Limb (tissue), 2 donors: ENCODE measurements around the gene SRRM5.
A peak's percentile ranks its signal among the peaks of the same experiment; 100 is the strongest.
"Not testable (repeated sequence)": the region's sequence is repeated elsewhere in the genome, so short reads cannot be mapped to it uniquely, and the experiment has no call there.

Source experiments
- DNase-seq, 2 donors: peaks; one replicate each; pipeline ENCODE4 v3.0.0-alpha.2; 2016; ENCODE audit errors: extremely low spot score in 2 of 2

SRRM5 gene

GRCh38 chr19:43638214-43638994 is 26.5 kb downstream of the SRRM5 start:
- DNase-seq: no peak

GRCh38 chr19:43638995-43639518 is 27.2 kb downstream of the SRRM5 start:
- DNase-seq: no peak

GRCh38 chr19:43639519-43640423 is 27.9 kb downstream of the SRRM5 start, which contains the start of gene CADM4:
Gene CADM4 (minus strand): TSS chr19:43639850. CDS start chr19:43639790, 60 bp downstream.
- DNase-seq: peak in 1 of 2 donors; percentile 81

GRCh38 chr19:43640424-43640757 is 28.5 kb downstream of the SRRM5 start:
- no peak for DNase-seq

GRCh38 chr19:43641333-43641732 is 29.4 kb downstream of the SRRM5 start:
- DNase-seq: no peak

- DNase-seq: no peak
Measured at GRCh38 chr19:43642531-43642930, 30.6 kb downstream of the SRRM5 start.

GRCh38 chr19:43643326-43643725 is 31.4 kb downstream of the SRRM5 start:
- peak in 1 of 2 donors; percentile 26 for DNase-seq

- no peak for DNase-seq
Measured at GRCh38 chr19:43644181-43644580, 32.3 kb downstream of the SRRM5 start.

- DNase-seq: no peak
Measured at GRCh38 chr19:43648633-43649032, 36.7 kb downstream of the SRRM5 start.

- DNase-seq: no peak
Measured at GRCh38 chr19:43649514-43649913, 37.6 kb downstream of the SRRM5 start.

GRCh38 chr19:43650276-43650675 is 38.4 kb downstream of the SRRM5 start:
- DNase-seq: not testable (repeated sequence)

- peak in 1 of 2 donors; percentile 65 for DNase-seq
Measured at GRCh38 chr19:43651758-43652545, 40.1 kb downstream of the SRRM5 start.

- no peak for DNase-seq
Measured at GRCh38 chr19:43652546-43652874, 40.6 kb downstream of the SRRM5 start.

GRCh38 chr19:43656436-43656835 is 44.5 kb downstream of the SRRM5 start:
- DNase-seq: no peak

- no peak for DNase-seq
Measured at GRCh38 chr19:43658001-43658400, 46.1 kb downstream of the SRRM5 start.

- DNase-seq: no peak
Measured at GRCh38 chr19:43658494-43658893, 46.6 kb downstream of the SRRM5 start.

GRCh38 chr19:43660301-43660970 is 48.5 kb downstream of the SRRM5 start:
- no peak for DNase-seq

GRCh38 chr19:43660971-43661360 is 49.1 kb downstream of the SRRM5 start:
- no peak for DNase-seq

GRCh38 chr19:43662487-43662886 is 50.6 kb downstream of the SRRM5 start:
- DNase-seq: no peak

GRCh38 chr19:43664018-43664417 is 52.1 kb downstream of the SRRM5 start:
- DNase-seq: no peak
